Left lung (tissue), 10 donors: ENCODE data around the gene IGFLR1. TPM values are rescaled to one million over a fixed set of nuclear protein-coding genes. Genes with fewer than 3 reads are reported as not detected.
A peak's percentile ranks its signal among the peaks of the same experiment; 100 is the strongest.

Experiments
- ATAC-seq: fragments of 200-7000 bp; cut with Tn5 transposase; one replicate; pipeline ENCODE4 v1.9.1; 2020; ENCODE audit warnings: moderate library complexity
- DNase-seq, 4 donors: peaks; one replicate each; pipeline ENCODE4 v3.0.0-alpha.2; 2013 to 2020
- H3K27ac ChIP-seq, 2 donors: fragments of 200-600 bp; sonication (generic) in 1 of 2; one replicate each; pipeline versions ENCODE4 v1.5.0 to v1.8.0; 2020 to 2021
- H3K27me3 ChIP-seq, 2 donors: fragments of 200-600 bp; sonication (generic) in 1 of 2; one replicate each; pipeline versions ENCODE4 v1.5.0 to v1.8.0; 2020 to 2021
- H3K36me3 ChIP-seq, 2 donors: fragments of 200-600 bp; sonication (generic) in 1 of 2; one replicate each; pipeline versions ENCODE4 v1.5.0 to v1.8.0; 2020 to 2021
- H3K4me1 ChIP-seq, 2 donors: fragments of 200-600 bp; one replicate each; pipeline ENCODE4 v1.8.0; 2021
- H3K4me3 ChIP-seq, 2 donors: fragments of 200-600 bp; sonication (generic) in 1 of 2; one replicate each; pipeline versions ENCODE4 v1.5.0 to v1.8.0; 2020 to 2021; ENCODE audit warnings: mild to moderate bottlenecking in 1 of 2
- H3K9me3 ChIP-seq, 2 donors: fragments of 200-600 bp; sonication (generic) in 1 of 2; one replicate each; pipeline versions ENCODE4 v1.5.0 to v1.8.0; 2020 to 2021
- CTCF ChIP-seq, 2 donors: fragments of 200-600 bp; sonication (generic) in 1 of 2; IDR thresholded peaks; one replicate each; pipeline versions ENCODE4 v1.5.0 to v1.8.0; 2021; ENCODE audit warnings: antibody characterized with exemption in 2 of 2
- intact Hi-C, 2 donors: fragments of 100-400 bp; cut with DNase I; formaldehyde crosslinking; loops; one replicate each; pipeline versions ENCODE4 v1.11.2 to v1.14.2; 2022
- polyA plus RNA-seq, 6 donors: library from polyadenylated mRNA; unstranded; fragments of 120-200 nt; gene quantifications; one replicate each; pipeline ENCODE4 v1.2.1, GENCODE V29; 2013; ENCODE audit not compliant: insufficient read length in 6 of 6
- total RNA-seq, 2 donors: library from RNA; stranded (reverse); fragmentation: NEBNext Ultra II Directional; extraction: Animal tissue kit (Norgen Biotek cat#: 25700); gene quantifications; one replicate each; pipeline ENCODE4 v1.2.1, GENCODE V29; 2021
- donor health status: DM: no; HTN: yes; CAD: no.
- donor health status: DM: no; HTN: no; CAD: no.

IGFLR1 gene
- total and polyA plus RNA-seq, 8 donors = 2.0 to 25.8 (median 5.6) TPM

- DNase-seq = no peak
- Histone ChIP-seq H3K36me3 (no peaks in the 10 kb centered on the region), H3K4me3 (peak overlapping the region in 1 of 2 donors; percentile 57), H3K9me3 (no peaks in the 10 kb centered on the region), H3K27ac (no peak overlapping the region), H3K27me3 (peaks cover 0 to 65% of the 10 kb centered on the region in 2 donors), H3K4me1 (peaks cover 0 to 17% of the 10 kb centered on the region in 2 donors)
- TF ChIP-seq CTCF (IDR thresholded peaks at IDR 0.05) = no peak
- ATAC-seq = no peak
- intact Hi-C loops = no loop called here
Observed at GRCh38 chr19:35703343-35703742, 38.9 kb downstream of the IGFLR1 start.

GRCh38 chr19:35702223-35703012 lies 39.8 kb downstream of the IGFLR1 start:
- Histone ChIP-seq H3K27me3 (peaks cover 0 to 56% of the 10 kb centered on the region in 2 donors), H3K9me3 (no peaks in the 10 kb centered on the region), H3K36me3 (no peaks in the 10 kb centered on the region), H3K27ac (peak overlapping the region in 1 of 2 donors; percentile 50), H3K4me1 (peaks cover 0 to 17% of the 10 kb centered on the region in 2 donors), H3K4me3 (peak overlapping the region; percentile 52 to 57)
- DNase-seq (peak; percentile 92 to 98 (median 96)), ATAC-seq (peak; percentile 99)
- intact Hi-C loops = no loop called here
- TF ChIP-seq CTCF (IDR thresholded peaks at IDR 0.05) = no peak

GRCh38 chr19:35696835-35697234 lies 45.4 kb downstream of the IGFLR1 start:
- ATAC-seq = no peak
- Histone ChIP-seq H3K4me3 (no peak overlapping the region), H3K36me3 (no peaks in the 10 kb centered on the region), H3K4me1 (peaks cover 0 to 2% of the 10 kb centered on the region in 2 donors), H3K9me3 (no peaks in the 10 kb centered on the region), H3K27me3 (peaks cover 0 to 2% of the 10 kb centered on the region in 2 donors), H3K27ac (no peak overlapping the region)
- TF ChIP-seq CTCF (IDR thresholded peaks at IDR 0.05) = no peak
- no peak for DNase-seq
- intact Hi-C loops = no loop called here

- Histone ChIP-seq H3K4me3 (no peak overlapping the region), H3K4me1 (no peaks in the 10 kb centered on the region), H3K27ac (no peak overlapping the region), H3K9me3 (no peaks in the 10 kb centered on the region), H3K36me3 (no peaks in the 10 kb centered on the region), H3K27me3 (no peaks in the 10 kb centered on the region)
- DNase-seq (no peak), ATAC-seq (no peak)
- TF ChIP-seq CTCF (IDR thresholded peaks at IDR 0.05) = no peak
- intact Hi-C loops = no loop called here
Observed at GRCh38 chr19:35695895-35696422, 46.3 kb downstream of the IGFLR1 start.

- intact Hi-C loops = no loop called here
- peak overlapping the region in 1 of 2 donors; percentile 23 for H3K27ac ChIP-seq
Observed at GRCh38 chr19:35693835-35694599, 48.2 kb downstream of the IGFLR1 start.

More at GRCh38 chr19:35693835-35694599, 48.2 kb downstream of the IGFLR1 start:
- TF ChIP-seq CTCF (IDR thresholded peaks at IDR 0.05) = peak; percentile 94 to 96
- H3K4me3 ChIP-seq = no peak overlapping the region
- H3K36me3 ChIP-seq = no peaks in the 10 kb centered on the region
- no peaks in the 10 kb centered on the region for H3K4me1 ChIP-seq
- H3K27me3 ChIP-seq = peaks cover 0 to 7% of the 10 kb centered on the region in 2 donors
- ATAC-seq = peak; percentile 100
- DNase-seq = peak; percentile 67 to 89 (median 87)
- H3K9me3 ChIP-seq = no peaks in the 10 kb centered on the region
